ENCODE data around the gene GDPGP1. TPM values are rescaled to one million over a fixed set of nuclear protein-coding genes. Genes with fewer than 3 reads are reported as not detected.

GDPGP1 gene
- total RNA-seq = 6.4 and 10.4 TPM in 2 replicates

GRCh38 chr15:90234096-90234988 lies at the start of gene GDPGP1:
TSS of gene GDPGP1 (plus strand) at chr15:90234209. CDS start at chr15:90240909, 6,700 bp downstream.

DNA sequence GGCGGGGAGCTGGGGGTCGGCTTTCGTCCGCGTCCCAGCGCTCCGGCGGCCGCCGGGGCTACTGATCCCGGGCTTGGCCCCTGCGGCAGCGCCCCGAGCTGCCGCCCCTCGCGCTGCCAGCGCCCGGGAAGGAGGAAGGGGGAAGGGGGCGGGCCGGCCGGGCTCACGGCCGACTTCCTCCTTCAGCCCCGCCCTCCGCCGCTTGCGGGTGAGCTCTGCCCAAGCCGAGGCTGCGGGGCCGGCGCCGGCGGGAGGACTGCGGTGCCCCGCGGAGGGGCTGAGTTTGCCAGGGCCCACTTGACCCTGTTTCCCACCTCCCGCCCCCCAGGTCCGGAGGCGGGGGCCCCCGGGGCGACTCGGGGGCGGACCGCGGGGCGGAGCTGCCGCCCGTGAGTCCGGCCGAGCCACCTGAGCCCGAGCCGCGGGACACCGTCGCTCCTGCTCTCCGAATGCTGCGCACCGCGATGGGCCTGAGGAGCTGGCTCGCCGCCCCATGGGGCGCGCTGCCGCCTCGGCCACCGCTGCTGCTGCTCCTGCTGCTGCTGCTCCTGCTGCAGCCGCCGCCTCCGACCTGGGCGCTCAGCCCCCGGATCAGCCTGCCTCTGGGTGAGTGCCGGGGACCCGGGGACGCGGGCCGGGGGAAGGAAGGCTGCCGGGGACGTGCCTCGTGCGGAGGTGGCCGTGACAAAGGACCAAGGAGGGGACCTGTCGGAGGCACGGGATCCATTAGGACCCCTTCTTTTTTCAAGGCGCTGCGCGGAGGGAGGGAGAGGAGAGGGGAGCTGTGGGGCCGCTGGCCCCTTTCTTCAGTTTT lies 32.7 kb upstream of the GDPGP1 start, which contains the start of gene SEMA4B:
Gene SEMA4B, plus strand, starts transcription at position 201 of the 814 bp plus-strand sequence. Its CDS starts 249 bp downstream, at position 450.

DNA sequence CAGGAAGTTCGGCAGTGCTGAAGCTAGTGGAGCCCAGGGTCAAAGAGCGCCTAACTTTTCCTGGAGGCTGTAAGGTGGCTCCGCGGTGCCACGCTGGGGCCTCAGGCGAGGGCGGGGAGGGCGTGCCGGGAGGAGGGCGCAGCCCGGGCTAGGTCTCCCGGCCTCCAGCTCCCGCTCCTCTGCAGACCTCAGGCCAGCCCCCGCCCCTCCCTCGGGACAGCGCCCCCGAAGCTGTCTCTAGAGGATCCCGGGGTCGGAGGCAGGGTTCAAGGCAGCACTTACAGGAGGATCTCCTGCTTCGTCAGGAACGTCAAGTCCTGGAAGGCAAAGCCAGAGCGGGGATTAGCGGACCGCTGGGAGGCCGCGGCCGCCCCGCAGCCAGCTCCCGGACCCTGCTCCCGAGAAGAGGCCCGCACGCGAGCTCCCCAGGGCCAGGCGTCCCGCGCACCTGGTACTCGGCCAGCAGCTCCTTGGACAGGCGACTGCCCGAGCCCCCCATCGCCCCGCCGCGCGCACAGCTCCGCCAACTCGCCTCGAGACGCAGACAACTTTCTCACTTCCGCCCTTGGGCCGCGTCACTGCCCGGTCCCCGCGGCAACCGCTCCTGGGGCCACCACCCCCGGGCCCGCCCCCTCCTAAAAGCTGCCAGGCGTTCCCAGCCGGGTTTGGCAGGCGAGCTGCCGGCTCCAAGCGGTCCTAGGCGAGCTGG lies 468 bp upstream of the GDPGP1 start, which contains the start of gene CIB1:
Gene CIB1, minus strand, starts transcription at position 555 of the 709 bp plus-strand sequence. Its CDS starts 56 bp downstream, at position 499.

DNA sequence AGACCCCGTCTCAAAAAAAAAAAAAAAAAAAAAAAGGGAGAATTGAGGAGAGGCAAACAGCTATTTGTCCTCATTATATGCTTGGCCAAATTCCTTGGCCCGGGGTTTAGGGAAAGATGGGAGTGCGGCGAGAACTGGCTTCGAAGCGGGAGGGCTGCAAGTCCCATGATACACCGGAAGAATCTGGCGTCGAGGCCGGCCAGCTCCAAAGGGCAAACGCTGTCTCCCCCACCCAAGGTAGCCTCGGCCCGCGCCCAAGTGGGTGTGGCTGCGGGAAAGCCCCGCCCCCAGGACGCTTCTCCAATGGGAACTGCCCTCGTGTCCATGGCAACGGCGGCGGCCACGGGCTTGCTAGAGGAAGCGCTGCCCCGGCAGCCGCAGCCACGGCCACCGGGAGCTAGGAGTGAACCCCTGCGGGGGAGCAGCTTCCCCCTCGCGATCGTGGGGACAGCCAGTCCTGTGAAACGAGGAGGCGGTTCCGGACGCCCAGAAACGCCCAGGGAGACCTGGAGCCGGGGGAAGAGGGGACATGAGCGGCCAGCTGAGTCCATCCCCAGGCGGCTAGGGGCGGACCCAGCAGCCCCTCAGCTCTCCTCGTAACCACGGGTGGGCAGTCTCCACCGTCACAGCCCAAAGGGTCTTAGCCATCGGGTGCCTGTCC lies 15.3 kb downstream of the GDPGP1 start, which contains the start of gene TTLL13:
Gene TTLL13, plus strand, starts transcription at position 354 of the 661 bp plus-strand sequence. CDS start 1,075 bp downstream, outside the sequence.

DNA sequence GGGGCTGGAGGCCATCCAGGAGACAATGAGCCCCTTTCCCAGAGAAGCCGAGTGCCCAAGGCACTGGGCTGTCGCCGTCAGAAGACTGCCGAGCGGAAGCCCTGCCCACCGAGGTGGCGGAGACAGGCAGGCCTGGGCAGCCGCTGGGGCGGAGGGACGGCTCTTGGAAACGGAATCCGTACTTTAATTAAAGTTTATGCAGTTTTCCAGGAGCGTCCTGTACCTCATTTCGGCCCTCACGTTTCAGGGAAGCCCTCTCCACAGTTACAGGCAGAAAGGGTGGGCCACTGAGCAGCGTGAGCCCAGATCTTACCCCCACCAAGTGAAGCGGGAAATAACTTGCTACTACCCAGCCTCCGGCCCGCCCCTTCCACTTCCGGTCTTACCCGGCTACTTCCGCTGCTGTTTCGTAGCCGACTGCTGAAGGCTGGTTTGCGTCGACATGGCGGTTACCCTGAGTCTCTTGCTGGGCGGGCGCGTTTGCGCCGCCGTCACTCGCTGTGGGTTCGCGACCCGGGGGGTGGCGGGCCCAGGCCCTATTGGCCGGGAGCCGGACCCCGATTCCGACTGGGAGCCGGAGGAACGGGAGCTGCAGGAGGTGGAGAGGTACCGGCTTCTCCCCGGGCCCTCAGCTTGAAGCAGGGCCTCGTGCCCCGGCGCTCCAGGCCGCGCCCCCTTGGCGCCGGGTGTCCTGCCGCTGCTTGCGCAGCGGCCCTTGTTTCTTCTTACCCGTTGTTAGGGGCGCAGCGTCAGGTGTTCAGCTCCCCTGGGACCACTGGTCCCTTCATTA lies 31.5 kb downstream of the GDPGP1 start, which contains the start of gene NGRN:
Gene NGRN, plus strand, starts transcription at position 402 of the 790 bp plus-strand sequence. Its CDS starts 41 bp downstream, at position 443.

Small RNAs within 50 kb of the gene (small RNA-seq; reads per million reads assigned to genes)
- gene AC091167.3 (not detected), gene RN7SL736P (not detected)

Other genes starting within 250 kb of the GDPGP1 start
- 7.5 and 8.2 TPM in 2 replicates for gene ZNF710, start 232.9 kb upstream of the GDPGP1 start, total RNA-seq
- gene IDH2, start 131.7 kb upstream of the GDPGP1 start, total RNA-seq = 70.0 and 79.3 TPM in 2 replicates
- 20.0 and 21.2 TPM in 2 replicates for gene SEMA4B, start 32.9 kb upstream of the GDPGP1 start, total RNA-seq
- gene CIB1, start 268 bp upstream of the GDPGP1 start, total RNA-seq = 31.0 and 32.5 TPM in 2 replicates
- gene TTLL13, start 15.3 kb downstream of the GDPGP1 start, total RNA-seq = 0.11 and 0.13 TPM in 2 replicates
- gene NGRN, start 31.5 kb downstream of the GDPGP1 start, total RNA-seq = 58.3 and 63.7 TPM in 2 replicates
- gene ZNF774, start 118.1 kb downstream of the GDPGP1 start, total RNA-seq = 1.8 and 2.8 TPM in 2 replicates
- gene IQGAP1, start 154.0 kb downstream of the GDPGP1 start, total RNA-seq = 284 and 290 TPM in 2 replicates